CD1c-positive myeloid dendritic cell (primary cell): ENCODE data around the gene THSD1.
"Not testable (repeated sequence)": the region's sequence is repeated elsewhere in the genome, so short reads cannot be mapped to it uniquely, and the experiment has no call there.

Experiments
- DNase-seq: peaks from one replicate; pipeline ENCODE4 v3.0.0-alpha.2; 2016; ENCODE audit errors: extremely low spot score

THSD1 gene

DNA sequence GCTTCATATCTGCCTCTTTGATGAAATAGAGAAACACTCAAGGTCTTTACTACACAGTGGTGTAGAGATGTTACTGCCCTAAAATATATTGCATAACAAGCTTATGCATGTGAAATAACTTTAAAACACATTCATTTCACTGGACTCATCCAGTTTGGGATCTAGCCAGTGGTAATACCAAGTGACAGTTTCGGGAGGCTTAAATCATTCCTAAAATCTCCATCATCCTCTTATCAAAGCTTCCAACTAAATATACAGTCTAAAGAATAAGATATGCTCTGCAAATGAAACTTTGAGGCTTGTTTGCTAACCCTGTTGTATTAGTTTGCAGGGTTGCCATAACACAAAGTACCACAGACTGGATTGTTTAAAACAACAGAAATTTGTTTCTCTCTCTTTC is 52.8 kb downstream of the THSD1 start:
- DNase-seq, result no peak

DNA sequence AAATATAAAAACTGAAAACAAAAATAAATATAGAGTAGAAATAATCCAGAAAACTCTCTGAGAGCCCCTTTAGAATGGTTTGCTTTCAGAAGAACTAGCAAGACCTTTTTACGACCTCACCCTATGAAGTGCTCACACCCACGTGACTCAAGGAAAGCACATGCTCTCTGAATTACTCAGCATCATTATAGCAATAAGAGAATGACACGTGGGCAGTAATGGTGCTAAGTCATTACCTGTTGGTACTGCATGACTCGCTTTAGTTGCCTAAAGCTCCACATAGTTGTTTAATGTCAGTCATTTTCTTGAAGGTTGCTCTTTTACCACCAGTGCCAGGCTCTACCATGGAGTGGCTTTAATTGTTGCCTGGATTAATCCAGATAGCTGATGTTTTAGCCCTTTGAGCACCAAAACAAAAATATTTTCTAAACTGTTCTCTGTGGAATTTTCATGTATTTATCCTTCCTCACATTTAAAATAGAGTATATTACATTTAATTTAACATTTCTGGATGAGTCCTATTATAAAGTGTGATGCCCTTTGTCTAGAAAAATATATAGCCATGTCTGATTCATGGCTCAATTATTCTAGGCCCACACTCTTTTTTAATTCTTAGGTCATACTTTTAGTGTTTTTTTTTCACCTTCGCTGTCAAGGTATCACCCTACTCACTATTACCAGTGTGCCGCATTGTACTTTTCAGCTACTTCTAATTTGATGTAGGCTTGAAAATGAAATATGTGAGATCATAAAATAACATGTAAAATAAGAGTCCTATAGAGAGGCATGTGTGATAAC is 56.8 kb downstream of the THSD1 start:
- peak; percentile 1 for DNase-seq

DNA sequence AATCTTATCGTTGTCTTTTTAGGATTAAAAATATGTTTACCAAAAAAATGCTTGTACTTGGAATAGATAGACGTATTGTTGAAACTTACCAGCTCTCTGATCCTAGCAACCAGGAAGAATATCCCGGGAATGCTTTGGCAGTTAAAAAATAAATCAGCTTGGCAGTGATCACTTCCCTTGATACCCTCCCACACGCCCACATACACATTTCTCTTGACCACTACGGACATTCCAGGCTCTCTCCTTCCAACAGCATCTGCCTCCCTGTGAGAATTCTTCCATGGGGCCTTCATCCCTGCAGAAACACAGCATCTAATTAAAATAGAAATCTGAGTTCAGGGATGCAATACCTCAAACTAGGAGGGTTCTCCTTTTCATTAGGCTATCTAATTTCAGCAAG is 57.9 kb downstream of the THSD1 start:
- no peak for DNase-seq

DNA sequence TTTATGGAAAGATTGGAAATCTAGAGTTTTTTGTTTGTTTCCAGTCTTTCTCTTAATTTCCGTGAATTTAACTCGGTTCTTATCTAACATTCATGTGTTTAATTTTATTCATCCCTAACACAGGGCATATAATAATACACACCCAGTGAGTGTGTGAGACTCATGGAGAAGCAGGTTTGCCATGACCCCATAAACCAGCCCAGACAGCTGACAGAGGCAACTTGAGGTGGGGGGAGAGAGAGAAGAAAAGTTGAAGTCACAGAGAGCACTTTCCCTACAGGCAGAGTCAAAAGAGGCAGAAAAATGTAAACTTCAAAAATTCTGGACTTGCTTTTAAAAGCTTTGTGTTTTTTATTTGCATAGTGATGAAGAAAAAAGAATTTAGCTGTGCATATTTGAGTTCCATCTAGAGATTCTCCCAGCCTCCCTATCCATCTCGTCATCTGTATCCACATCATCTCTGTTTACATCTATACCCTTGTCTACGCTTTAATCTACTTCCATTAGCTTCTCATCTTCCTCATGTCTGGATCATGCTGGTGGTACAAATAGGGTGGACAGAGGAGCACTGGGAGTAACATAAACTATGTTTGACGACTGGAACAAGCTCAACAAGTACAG is 60.2 kb downstream of the THSD1 start:
- DNase-seq, result no peak

DNA sequence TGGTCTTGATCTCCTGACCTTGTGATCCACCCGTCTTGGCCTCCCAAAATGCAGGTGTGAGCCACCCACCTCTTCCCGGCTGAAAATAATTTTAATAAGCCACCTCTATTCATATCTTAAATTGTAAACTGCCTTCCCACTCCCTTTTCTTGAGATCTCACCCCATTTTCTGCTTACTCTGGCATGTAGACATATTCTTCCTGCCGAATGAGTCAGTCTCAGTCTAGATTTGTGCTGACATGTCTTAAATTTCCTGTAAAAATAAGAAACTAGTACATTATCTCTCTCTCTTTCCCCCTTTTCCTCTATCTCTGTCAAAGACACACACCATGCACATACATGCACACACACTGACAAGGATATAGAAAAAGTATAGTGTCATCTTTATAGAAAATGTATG is 60.9 kb downstream of the THSD1 start:
- DNase-seq, result no peak

DNA sequence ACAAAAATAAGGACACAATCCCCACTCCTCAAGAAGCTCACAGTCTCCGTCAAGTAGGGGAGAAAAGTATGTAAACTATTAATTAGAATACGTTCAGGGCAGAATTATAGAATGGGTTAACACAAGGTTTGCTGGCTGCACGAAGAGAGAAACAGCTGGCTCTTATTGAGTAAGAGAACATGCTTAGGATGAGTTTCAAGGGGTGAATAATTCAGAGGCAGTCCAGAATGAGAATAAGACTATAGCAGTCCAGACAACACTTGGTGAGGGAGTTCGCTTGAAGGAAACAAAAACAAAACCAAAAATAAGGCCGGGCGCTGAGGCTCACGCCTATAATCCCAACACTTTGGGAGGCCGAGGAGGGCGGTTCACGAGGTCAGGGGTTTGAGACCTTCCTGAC is 61.9 kb downstream of the THSD1 start:
- DNase-seq, result no peak

DNA sequence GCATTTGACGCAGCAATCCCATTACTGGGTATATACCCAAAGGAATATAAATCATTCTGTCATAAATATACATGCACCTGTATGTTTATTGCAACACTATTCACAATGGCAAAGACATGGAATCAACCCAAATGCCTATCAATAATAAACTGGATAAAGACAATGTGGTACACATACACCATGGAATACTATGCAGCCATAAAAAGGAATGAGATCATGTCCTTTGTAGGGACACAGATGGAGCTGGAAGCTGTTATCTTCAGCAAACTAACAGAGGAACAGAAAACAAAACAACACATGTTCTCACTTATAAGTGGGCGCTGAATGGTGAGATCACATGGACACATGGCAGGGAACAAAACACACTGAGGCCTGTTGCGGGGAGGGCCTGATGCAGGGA is 63.8 kb downstream of the THSD1 start:
- not testable (repeated sequence) for DNase-seq

DNA sequence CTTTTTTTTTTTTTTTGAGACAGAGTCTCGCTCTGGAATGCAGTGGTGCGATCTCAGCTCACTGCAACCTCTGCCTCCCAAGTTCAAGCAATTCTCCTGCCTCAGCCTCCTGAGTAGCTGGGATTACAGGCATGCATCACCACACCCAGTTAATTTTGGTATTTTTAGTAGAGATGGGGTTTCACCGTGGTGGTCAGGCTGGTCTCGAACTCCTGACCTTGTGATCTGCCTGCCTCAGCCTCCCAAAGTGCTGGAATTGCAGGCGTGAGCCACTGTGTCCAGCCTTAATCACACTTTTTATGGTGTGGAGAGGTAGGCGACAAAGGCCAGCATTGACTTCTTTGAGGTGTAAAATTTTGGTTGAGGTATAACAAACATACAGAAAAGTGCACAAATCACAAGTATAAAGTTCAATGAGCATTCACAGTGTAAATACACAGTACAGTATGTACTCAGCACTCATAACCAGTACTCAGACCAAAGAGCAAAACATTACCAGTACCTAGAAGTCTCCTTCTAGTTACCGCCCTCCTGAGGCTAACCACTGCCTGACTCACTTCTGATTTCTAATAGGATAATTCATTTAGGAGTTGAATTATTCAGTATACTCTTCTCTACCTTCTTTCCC is 68.0 kb downstream of the THSD1 start:
- DNase-seq, result not testable (repeated sequence)

DNA sequence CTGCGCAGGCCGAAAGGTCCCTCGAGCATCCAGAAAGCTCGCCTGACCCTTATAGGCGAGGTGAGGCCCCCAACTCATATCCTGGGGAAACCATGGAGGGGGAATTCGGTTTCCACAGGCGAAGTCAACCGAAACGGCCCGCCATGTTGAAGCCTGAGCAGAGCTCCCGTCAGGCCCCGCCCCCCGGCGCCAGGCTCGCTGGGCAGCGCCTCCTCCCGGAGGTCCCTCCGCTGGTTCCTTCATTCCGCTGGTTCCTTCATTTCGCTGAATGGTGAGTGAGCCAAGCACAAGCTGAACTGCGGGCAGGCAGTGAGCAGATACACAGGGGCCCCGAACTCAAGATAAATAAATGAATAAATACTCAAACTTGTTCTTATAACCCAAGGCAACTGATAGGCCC is 71.9 kb downstream of the THSD1 start:
- DNase-seq, result not testable (repeated sequence)

DNA sequence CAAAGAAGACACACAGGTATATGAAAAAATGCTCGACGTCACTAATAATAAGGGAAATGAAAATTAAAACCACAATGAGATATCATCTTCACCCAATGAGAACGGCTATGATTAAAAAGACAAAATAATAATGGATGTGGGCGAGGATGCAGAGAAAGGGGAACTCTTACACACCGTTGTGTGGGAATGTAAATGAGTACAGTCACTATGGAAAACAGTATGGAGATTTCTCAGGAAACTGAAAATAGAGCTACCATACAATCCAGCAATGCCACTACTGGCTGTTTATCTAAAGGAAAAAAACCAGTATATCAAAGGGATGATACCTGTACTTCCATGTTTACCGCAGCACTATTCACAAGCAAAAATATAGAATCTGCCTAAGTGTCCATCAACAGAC is 74.1 kb downstream of the THSD1 start:
- DNase-seq, result not testable (repeated sequence)
